ENCODE data around the gene KCNIP4.

The KCNIP4 gene

DNA sequence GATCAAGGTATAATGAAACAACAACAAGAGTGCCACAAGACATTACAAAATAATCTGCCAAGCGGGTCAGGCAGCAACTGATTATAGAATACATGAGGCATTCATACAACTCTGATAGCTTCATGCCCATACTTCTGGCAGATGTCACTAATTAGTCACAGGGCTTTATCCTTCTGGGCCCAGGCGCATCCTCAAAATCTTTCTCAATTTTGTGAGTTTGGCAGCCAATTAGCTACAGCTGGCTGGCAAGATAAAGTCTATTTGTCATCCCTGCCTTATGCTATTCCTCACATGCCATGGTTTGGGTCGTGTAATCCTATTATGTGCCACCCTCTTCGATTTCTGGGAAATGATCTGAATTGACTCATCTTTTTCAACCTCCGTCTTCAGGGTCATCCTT lies 994.0 kb downstream of the KCNIP4 start:
- no peak for DNase-seq (ENCODE audit: low read depth)

DNA sequence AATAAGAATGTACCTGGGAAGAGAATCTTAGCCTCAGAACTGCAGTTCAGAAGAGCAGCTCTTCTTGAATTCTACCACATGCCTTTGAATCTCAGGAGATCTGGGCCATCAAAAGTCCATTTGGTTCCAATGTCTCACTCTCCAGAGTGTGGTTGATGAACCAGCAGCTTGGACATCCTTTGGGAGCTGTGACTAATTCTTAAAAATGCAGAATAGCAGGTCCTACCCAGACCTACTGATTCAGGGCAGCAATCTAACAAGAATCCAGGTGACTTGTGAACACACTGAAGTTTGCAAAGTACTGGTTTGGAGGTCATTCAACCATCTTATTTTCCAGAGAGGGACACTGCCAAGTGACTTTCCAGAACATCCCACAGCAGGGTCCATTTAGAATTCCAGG lies 1003.6 kb downstream of the KCNIP4 start:
- no peak for DNase-seq (ENCODE audit: low read depth)

DNA sequence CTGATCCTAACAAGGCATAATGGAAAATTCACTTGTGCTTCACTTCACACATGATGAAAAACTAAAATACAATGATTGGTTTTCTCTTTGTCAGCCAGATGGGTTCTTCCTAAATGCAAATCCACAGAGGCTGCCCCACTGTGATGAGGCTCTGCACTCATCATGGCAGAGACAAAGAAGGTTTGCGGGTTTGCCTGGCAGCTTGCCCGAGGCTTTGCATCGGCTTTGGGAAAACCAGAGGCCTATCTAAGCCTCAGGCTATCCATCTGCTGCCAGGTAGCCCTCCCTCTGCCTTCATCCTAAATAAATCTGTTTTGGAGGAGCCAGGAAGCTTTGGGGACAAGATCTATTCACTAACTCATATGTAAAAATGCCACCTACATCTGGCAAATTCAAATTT lies 1004.1 kb downstream of the KCNIP4 start:
- no peak for DNase-seq (ENCODE audit: low read depth)

DNA sequence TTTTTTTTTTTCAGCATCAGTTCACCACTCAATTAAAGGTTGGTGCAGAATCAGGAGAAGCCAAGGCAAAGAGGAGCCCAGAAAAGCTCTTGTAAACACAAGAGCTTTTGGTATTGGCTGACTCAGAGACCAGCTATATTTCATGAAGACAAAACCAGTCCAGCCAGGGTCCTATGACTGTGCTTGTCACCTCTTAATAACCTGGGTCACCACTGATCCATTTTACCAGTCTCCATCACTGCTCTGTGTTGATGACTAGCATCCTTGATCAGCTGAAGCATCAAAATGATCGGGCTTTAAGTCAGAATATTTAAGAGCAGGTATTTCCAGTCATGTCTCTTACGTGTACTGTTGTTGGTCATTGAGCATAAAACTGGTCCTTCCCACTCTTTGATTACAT lies 1010.4 kb downstream of the KCNIP4 start:
- no peak for DNase-seq (ENCODE audit: low read depth)

DNA sequence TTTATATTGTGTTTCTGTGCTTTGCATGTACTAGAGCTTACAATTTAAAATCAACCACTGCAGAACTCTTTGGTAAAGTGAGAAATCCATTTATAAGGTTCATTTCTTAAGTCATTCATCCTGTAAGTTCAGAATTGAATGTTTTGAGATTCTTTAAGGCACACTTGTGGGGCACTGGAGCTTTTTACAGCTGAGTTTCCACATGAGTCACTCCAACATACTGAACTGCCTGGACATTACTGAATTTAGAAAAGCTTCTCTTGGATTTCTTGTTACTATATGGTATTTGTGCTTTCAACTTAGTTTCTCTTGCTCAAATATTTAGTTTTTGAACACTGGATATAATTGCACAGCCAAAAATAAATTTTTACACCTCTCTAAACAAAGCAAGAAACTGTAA lies 1022.0 kb downstream of the KCNIP4 start:
- no peak for DNase-seq (ENCODE audit: low read depth)

DNA sequence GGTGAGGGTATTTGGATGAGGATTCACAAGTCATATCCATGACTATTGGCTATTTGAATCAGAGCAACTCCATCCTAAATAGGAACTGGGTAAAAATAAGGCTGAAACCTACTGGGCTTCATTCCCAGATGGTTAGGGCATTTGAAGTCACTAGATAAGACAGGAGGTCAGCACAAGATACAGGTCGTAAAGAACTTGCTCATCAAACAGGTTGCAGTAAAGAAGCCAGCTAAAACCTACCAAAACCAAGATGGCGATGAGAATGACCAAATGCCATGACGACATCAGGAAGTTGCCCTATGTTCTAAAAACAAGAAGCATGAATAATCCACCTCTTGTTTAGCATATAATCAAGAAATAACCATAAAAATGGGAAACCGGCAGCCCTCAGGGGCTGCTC lies 1023.4 kb downstream of the KCNIP4 start:
- DNase-seq (ENCODE audit: low read depth): no peak

DNA sequence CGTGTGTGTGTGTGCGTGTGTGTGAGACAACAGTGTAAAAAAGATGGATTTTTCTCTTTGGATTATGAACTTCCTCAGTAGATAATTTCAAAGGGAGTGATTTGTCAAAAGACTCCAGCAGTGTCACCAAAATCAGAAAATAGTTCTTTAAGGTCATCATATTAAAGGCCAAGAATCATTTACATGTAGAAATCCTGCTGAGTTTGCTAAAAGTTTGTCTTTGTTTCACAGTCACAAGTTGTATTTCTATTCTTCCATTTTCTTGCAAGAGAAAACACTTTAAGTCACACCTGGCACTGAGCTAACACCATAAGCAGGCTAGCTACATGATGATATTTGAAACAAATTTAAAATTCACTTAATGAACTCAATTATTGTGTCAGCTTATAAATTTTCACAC lies 1025.6 kb downstream of the KCNIP4 start:
- no peak for DNase-seq (ENCODE audit: low read depth)

- no peak for DNase-seq (ENCODE audit: low read depth)
Measured at GRCh38 chr4:20916106-20916505, 1032.5 kb downstream of the KCNIP4 start.

DNA sequence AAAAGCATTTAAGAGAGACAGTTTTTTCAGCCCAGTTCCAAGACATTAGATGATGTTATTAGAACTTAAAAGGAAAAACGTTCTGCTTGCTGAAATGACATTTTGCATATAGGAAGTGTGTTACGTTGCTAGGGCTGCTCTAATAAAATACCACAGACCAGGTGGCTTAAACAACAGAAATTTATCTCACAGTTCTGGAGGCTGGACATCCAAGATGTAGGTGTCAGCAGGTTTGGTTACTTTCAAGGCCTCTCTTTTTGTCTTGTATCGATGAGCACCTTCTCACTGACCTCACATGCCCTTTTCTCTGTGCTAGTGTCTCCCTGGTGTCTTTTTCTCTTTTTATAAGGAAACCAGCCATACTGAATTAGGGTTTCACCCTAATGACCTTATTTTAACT lies 1043.6 kb downstream of the KCNIP4 start:
- no peak for DNase-seq (ENCODE audit: low read depth)

GRCh38 chr4:20901851-20902250 lies 1046.7 kb downstream of the KCNIP4 start:
- DNase-seq (ENCODE audit: low read depth): no peak

DNA sequence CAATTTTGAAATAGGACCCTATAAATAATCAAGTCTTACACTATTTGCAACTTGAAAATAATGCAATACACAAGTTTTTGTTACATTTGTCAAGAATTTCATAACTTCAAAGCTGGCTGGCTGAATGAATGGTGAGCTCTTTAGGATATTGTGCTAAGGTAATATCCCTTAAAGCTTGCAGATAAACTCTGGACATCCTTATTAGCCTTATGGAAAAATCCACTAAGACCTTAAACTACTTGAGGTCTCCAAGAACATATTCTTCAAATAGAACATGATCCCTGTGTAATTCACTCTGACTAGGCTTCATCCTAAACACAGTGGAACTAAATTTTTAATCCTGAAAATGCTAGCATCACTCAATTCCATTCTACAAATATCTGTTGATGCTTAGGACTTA lies 1049.0 kb downstream of the KCNIP4 start:
- DNase-seq (ENCODE audit: low read depth): no peak

- no peak for DNase-seq (ENCODE audit: low read depth)
Measured at GRCh38 chr4:20895988-20896387, 1052.6 kb downstream of the KCNIP4 start.

- no peak for DNase-seq (ENCODE audit: low read depth)
Measured at GRCh38 chr4:20895208-20895607, 1053.4 kb downstream of the KCNIP4 start.

DNA sequence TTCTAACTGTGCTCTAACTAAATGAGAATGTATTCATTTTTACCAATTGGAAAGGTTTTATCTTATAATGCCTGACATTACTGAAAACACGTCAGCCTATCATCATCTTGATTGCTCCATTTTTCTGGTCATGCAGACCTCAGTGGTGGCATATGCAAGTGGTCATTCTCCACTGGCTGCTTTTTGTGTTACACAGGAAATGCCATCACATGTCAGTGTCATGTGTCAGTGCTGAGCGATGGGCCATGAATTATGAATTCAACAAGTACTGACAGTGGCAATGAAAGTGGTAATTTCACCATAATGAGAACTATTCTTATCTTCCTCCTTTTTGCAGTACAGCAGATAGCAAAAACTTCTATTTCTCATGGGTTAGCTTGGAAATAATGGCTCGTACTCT lies 1057.8 kb downstream of the KCNIP4 start:
- DNase-seq (ENCODE audit: low read depth): no peak

DNA sequence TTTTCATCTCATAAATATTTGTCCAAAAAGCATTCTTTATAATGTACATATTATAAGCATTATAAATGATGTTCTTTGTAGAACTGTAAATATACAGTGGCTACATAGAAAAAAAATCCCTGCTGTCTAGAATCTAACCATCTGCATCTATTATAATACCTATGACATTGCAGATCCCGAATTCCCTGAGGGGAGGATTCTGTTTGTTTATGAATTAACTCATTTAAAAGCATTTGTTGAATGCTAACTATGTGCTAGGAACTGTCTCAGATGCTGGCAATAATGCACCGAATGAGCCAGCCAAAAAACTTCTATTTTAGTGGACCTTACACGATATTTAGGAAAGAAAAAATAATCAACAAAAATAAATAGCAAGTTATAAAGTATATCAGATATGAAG lies 1058.7 kb downstream of the KCNIP4 start:
- DNase-seq (ENCODE audit: low read depth): no peak

DNA sequence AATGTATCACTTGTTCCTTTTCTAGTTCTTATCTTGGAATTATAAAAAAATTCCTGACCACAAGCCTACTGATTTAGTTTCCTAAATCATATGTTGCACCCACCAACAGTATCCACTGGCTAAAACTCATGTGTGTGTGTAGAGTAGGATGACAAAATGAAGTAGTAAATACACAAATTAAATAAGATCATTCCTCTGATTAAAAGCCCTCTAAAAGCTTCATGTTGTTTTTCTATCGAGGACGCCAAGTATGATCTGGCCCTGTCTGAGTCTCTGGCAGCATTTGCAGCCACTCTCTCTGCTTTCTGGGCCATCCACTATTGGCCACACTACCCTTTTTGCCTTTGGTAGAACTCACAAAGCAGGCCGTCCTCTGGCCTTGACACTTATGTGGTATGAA lies 1064.9 kb downstream of the KCNIP4 start:
- DNase-seq (ENCODE audit: low read depth): no peak

GRCh38 chr4:20883231-20883630 lies 1065.3 kb downstream of the KCNIP4 start:
- DNase-seq (ENCODE audit: low read depth): no peak

- DNase-seq (ENCODE audit: low read depth): no peak
Measured at GRCh38 chr4:20882500-20882899, 1066.1 kb downstream of the KCNIP4 start.

DNA sequence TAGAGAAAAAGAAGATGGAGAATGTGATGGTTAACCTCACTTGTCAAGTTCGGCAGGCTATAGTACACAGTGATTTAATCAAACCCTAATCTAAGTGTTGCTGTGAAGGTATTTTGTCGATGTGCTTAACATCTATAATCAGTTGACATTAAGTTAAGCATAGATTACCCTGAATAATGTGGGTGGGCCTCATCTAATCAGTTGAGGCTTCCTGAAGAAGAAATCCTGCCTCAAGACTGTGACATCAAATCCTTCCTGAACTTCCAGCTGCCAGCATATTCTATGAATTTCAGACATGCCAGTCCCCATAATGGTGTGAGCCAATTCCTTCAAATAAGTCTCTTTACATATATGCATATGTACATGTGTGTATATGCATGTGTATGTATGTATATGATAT lies 1066.9 kb downstream of the KCNIP4 start:
- DNase-seq (ENCODE audit: low read depth): no peak

- no peak for DNase-seq (ENCODE audit: low read depth)
Measured at GRCh38 chr4:20878806-20879205, 1069.8 kb downstream of the KCNIP4 start.

- no peak for DNase-seq (ENCODE audit: low read depth)
Measured at GRCh38 chr4:20870436-20870835, 1078.1 kb downstream of the KCNIP4 start.

DNA sequence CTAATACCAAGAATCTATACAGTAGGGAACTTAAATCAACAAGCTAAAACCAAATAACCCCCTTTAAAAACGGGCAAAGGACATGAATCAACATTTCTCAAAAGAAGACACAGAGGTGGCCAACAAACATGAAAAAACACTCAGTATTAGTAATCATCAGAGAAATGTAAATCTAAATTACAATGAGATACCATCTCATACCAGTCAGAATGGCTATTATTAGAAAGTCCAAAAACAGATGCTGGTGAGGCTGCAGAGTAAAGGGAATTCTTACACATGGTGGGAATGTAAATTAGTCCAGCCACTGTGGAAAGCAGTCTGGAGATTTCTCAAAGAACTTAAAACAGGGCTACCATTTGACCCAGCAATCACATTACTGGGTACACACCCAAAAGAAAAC lies 1080.5 kb downstream of the KCNIP4 start:
- DNase-seq (ENCODE audit: low read depth): no peak

DNA sequence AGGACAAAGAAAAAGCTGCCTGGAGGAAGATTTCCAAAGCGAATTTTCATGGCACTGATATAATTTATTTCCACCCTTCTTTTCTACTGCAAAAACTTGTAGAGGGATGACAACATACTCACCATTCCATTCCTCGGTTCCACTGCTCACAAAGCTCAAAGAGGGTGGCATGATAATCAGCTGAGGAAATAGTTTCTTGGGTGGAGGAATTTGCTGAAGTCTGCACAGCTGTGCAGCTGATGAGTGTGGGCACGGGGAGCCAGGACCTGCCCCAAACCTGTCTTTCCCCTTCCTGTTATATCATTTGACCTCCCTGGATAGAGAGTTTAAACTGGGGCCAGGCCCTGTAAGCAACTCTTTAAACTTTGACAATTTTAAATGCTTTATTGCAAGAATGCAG lies 1087.7 kb downstream of the KCNIP4 start:
- no peak for DNase-seq (ENCODE audit: low read depth)

DNA sequence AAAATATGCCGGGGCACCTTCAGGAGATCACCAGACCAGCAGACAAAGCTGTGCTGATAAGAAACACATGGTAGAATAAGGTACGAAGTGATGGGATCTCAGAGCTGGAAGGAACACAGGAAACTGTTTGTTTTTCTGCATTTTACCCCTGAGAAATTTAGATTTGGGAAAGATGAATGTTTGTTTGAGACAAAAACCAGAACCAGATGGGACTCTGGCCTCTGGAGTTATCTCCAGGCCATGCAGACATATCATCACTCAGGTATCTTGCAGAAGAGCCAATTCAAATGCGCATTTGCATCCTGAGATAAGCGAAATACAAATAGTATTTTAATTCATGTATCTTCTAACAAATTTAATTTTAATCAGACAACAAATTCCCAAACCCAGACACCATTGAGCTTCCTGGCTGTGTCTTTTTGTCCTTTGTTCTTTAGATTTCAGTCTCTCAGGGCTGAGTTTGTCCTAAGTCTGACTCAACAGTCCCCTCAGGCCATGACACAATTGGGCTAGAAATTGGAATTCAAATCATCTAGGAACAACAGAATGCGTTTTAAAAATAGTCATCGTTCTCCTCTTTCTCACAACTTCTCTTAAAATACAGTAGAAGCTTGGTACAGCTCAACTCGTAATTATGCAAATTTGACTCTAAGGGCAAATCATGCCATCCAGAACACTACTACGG lies 1089.3 kb downstream of the KCNIP4 start:
- no peak for DNase-seq (ENCODE audit: low read depth)

DNA sequence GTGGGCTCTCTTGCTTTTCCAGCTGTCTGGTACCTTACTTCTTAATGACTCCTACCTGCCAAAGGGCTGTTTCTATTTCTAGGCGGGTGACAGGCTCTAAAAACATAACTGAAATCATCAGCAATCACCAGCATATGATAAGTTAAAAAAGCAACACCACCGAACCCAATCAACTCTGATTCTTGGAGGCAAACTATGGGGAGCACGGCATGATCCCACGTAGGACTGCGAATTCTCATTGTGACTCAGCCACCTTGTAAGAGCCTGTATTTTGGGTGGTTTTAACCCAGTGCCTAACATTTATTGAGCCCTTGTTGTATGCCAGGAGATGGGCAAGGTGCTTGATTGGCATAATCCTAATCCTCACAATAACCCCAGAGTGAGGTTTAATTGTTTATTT lies 1091.5 kb downstream of the KCNIP4 start:
- DNase-seq (ENCODE audit: low read depth): no peak
